SU-DHL-6 (cell line): ENCODE results near the gene NOS1AP.

Experiments used
- H2AFZ ChIP-seq: fragments of 200-600 bp; sonication (generic); 2 replicates; pipeline ENCODE4 v1.6.1; 2014; ENCODE audit warnings: low read depth, mild to moderate bottlenecking, moderate library complexity, mixed read lengths, antibody characterized with exemption, low read length; ENCODE audit not compliant: severe bottlenecking
- H3F3A ChIP-seq: fragments of 200-600 bp; shearing (Covaris generic); 2 replicates; pipeline ENCODE4 v1.6.0; 2016; ENCODE audit warnings: antibody characterized with exemption, mild to moderate bottlenecking; ENCODE audit not compliant: insufficient read depth
- H3K27ac ChIP-seq: fragments of 200-600 bp; sonication (generic); 2 replicates; pipeline ENCODE4 v1.5.1; 2016; ENCODE audit warnings: low read depth, mild to moderate bottlenecking, low read length, moderate library complexity, mixed read lengths
- H3K27me3 ChIP-seq: fragments of 200-600 bp; sonication (generic), shearing (Covaris generic); 2 replicates; pipeline ENCODE4 v1.6.0; 2014; ENCODE audit warnings: mild to moderate bottlenecking, low read length
- H3K36me3 ChIP-seq: fragments of 200-600 bp; sonication (generic); 2 replicates; pipeline ENCODE4 v1.6.1; 2014; ENCODE audit warnings: mild to moderate bottlenecking, low read length, mixed read lengths
- H3K4me2 ChIP-seq: fragments of 300-600, 200-600 bp; shearing (Covaris generic), sonication (generic); 2 replicates; pipeline ENCODE4 v1.6.0; 2014; ENCODE audit warnings: low read length, low read depth, mild to moderate bottlenecking; ENCODE audit not compliant: poor library complexity, severe bottlenecking
- H3K4me3 ChIP-seq: fragments of 200-600 bp; sonication (generic); 2 replicates; pipeline ENCODE4 v1.5.1; 2014; ENCODE audit warnings: antibody characterized with exemption, low read length, mild to moderate bottlenecking, mixed read lengths; ENCODE audit not compliant: insufficient read depth, poor library complexity, severe bottlenecking
- H3K79me2 ChIP-seq: fragments of 200-600 bp; sonication (generic); 2 replicates; pipeline ENCODE4 v1.6.1; 2014; ENCODE audit warnings: mild to moderate bottlenecking, low read length, moderate library complexity; ENCODE audit not compliant: insufficient read depth
- H3K9ac ChIP-seq: fragments of 200-600 bp; sonication (generic); 2 replicates; pipeline ENCODE4 v1.7.0; 2014; ENCODE audit warnings: mild to moderate bottlenecking, low read length
- H3K9me2 ChIP-seq: fragments of 200-600 bp; sonication (generic); replicated peaks from 2 replicates; pipeline ENCODE4 v1.6.1; 2014; ENCODE audit warnings: low read length; ENCODE audit not compliant: insufficient read depth
- H3K9me3 ChIP-seq: fragments of 200-600 bp; sonication (generic); 2 replicates; pipeline ENCODE4 v1.6.1; 2014; ENCODE audit warnings: low read length, mixed read lengths; ENCODE audit not compliant: insufficient read depth
- H4K20me1 ChIP-seq: fragments of 200-600 bp; sonication (generic); 2 replicates; pipeline ENCODE4 v1.6.1; 2014; ENCODE audit warnings: low read depth, mild to moderate bottlenecking, antibody characterized with exemption, low read length, moderate library complexity, mixed read lengths
- CTCF ChIP-seq: fragments of 200-600 bp; sonication (generic); IDR thresholded peaks from one replicate; pipeline ENCODE4 v1.5.1; 2017; ENCODE audit warnings: antibody characterized with exemption, mild to moderate bottlenecking, low read length, moderate library complexity; ENCODE audit not compliant: insufficient read depth, poor library complexity, severe bottlenecking
- EZH2phosphoT487 ChIP-seq: fragments of 200-600 bp; sonication (generic), shearing (Covaris generic); conservative IDR thresholded peaks from 2 replicates; pipeline ENCODE4 v1.6.1; 2018; ENCODE audit warnings: mild to moderate bottlenecking, antibody characterized with exemption, low read length, moderate library complexity, mixed read lengths

The NOS1AP gene

DNA sequence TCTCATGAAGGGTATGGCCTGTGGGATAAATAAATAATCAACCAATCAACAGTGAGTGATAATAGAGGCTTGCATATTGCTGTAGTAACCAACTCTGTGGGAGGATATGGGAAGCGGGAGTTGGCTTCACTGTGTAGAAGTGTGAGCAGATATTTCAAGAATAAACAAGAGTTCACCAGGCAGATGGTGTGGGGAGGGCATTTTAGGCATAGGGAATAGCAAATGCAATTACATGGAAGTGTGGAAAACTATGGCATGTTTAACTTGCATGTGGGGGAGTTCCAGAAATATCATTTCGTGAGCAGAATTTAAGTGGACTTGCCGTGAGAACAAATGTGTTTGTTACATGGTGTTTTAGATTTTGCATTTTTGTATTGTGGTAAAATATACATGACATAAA is 211.9 kb downstream of the NOS1AP start:
- no peak overlapping the region for H2AFZ ChIP-seq

DNA sequence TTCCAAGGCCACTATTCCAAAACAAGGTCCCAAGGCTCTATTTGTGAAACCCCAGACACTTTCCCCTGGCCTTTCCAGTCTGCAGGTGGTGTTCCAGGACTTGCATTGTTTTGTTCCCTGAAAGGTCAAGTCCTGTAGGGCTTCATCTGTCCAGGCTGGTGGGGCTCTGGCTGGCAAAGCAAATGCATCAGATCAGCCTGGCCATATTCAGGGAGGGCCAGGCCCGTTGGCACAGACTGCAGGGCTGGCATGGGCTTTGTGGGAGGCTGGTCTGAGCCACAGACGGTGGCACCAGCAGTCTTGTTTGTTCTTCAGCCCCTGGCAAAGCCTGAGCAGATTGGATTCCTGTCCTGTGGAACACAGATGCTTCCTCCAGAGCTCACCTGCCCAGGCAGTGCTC is 214.2 kb downstream of the NOS1AP start:
- H3K79me2 ChIP-seq: no peaks in the 10 kb centered on the region
- no peak for TF ChIP-seq CTCF
- no peak for TF ChIP-seq EZH2phosphoT487
- no peaks in the 10 kb centered on the region for H4K20me1 ChIP-seq
- H3K4me2 ChIP-seq: no peak overlapping the region
- H3K27me3 ChIP-seq: no peaks in the 10 kb centered on the region
- no peaks in the 10 kb centered on the region for H3K36me3 ChIP-seq
- no peaks in the 10 kb centered on the region for H3K9me3 ChIP-seq
- H3K27ac ChIP-seq: no peak overlapping the region
- no peak overlapping the region for H3K9ac ChIP-seq
- H3K9me2 ChIP-seq: no peaks in the 10 kb centered on the region
- no peaks in the 10 kb centered on the region for H3F3A ChIP-seq
- H2AFZ ChIP-seq: no peak overlapping the region
- no peak overlapping the region for H3K4me3 ChIP-seq

More for the DNA sequence above, 211.9 kb downstream of the NOS1AP start:
- Histone ChIP-seq H3F3A (no peaks in the 10 kb centered on the region), H3K9me2 (no peaks in the 10 kb centered on the region), H3K4me2 (no peak overlapping the region), H3K9me3 (no peaks in the 10 kb centered on the region), H3K79me2 (no peaks in the 10 kb centered on the region), H3K4me3 (no peak overlapping the region), H3K36me3 (no peaks in the 10 kb centered on the region), H4K20me1 (no peaks in the 10 kb centered on the region), H3K9ac (no peak overlapping the region), H3K27me3 (no peaks in the 10 kb centered on the region), H3K27ac (no peak overlapping the region)
- TF ChIP-seq EZH2phosphoT487: no peak
- TF ChIP-seq CTCF: no peak

- TF ChIP-seq CTCF: no peak
- TF ChIP-seq EZH2phosphoT487: no peak
- H3K9me2 ChIP-seq: no peaks in the 10 kb centered on the region
- no peak overlapping the region for H3K4me3 ChIP-seq
- no peaks in the 10 kb centered on the region for H4K20me1 ChIP-seq
- H3K27ac ChIP-seq: no peak overlapping the region
- H2AFZ ChIP-seq: no peak overlapping the region
- no peak overlapping the region for H3K9ac ChIP-seq
- H3K9me3 ChIP-seq: no peaks in the 10 kb centered on the region
- no peaks in the 10 kb centered on the region for H3K79me2 ChIP-seq
- H3K4me2 ChIP-seq: no peak overlapping the region
- no peaks in the 10 kb centered on the region for H3K27me3 ChIP-seq
- H3K36me3 ChIP-seq: no peaks in the 10 kb centered on the region
- H3F3A ChIP-seq: no peaks in the 10 kb centered on the region
Observed at GRCh38 chr1:162284206-162284955, 214.9 kb downstream of the NOS1AP start.
